Activated CD4-positive, alpha-beta T cell treated with anti-CD3 and anti-CD28 coated beads, Interleukin-10, Interleukin-2, amounts not matched to agents 100 ng/mL and 50 ng/mL, durations not matched to agents 16 hours and 8 hours (primary cell): ENCODE data around the gene ZFP62.

Experiments
- DNase-seq: peaks from one replicate; pipeline ENCODE4 v3.0.0-alpha.2; 2020

The ZFP62 gene

GRCh38 chr5:180809403-180810209 lies 51.5 kb downstream of the ZFP62 start:
- DNase-seq: peak; percentile 95

DNA sequence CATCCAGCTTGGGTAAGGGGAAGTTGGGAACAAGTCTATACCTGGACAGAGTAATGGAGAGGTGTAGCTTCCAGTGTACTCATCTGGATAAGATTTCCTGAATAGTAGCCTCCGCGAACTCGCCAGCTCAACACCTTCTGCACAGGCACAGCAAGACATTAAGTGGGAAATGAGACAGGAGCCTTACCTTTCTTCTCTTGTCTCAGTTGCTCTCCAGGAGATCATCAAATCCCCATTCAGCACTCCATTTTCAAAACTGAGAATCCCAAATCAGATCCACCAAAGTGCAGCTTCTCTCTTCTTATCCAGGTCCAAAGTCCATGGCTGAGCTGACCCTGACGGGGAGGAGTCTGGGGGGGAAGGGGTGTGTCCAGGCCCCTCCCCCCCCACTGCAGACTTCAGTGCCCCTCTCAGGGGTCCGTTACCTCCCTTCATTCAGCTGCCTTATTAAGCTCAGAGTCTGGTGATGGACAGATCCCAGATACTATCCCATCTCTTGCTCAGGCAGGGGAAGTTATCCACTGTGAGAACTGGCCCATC lies 52.5 kb downstream of the ZFP62 start:
- no peak for DNase-seq

DNA sequence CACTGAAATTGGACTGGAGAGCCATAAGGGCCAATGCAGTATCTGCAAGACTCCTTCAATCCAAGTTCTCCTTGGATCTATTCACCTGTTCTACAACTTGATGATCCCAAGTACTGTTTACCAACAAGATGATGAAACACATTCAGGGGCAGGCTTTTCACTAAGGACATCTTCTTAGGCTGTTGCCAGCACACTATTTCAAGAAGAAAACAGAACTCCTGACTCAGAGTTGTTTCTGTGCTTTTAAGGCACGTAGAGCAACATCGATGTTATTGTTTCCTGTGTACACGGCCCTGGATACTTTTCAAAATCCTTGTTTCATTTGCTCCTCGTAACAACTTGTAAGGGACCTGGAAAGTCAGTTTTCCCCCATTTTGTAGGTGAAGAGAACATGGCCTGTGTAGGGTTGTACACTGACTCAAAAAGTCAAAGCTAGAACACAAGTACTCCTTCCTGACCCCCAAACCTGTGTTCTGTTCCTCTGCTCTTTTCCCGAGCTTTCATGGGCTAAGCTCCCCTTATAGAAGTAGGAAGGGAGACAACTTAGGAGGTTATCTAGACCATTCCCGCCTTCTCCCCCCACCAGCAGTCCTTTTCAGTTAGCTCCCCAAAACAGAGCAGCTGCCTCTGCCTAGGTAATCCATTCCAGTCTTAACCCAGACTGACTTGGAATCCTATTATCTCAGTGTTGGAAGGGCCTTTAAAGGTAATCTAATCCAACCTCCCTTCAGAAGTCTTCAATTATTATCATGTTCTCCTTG lies 53.2 kb downstream of the ZFP62 start:
- DNase-seq: no peak

GRCh38 chr5:180807046-180807445 lies 54.0 kb downstream of the ZFP62 start:
- DNase-seq: no peak

DNA sequence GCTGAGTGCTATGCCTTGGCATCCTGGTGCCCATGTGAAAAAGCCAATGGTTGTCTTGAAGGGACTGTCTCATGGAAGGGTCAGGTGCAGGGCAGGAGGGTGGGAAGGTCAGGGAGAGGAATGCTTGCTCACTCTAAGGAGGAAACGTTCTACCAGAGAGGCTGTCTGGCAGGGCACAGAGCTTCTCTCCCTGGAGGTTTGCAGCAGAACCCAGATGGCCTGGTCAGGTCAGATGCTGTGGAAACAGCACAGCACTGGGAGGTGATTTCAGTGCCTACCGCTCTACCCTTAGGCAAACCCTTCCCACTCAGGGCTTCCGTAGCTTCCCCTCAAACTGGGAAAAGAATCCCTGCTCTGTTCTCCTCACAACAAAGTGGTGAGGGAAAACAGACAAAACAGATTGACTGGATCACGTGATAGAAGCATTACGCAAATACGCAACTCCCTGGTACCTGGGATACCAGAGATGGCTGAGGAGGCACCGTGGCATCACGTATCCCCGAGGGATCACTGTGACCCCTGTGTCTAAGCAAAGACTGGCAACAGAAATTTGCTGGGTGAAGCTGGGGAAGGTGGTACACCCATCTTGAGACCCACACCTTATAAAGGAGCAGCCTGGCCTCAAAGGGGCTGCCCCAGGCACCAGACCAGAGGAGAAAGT lies 54.6 kb downstream of the ZFP62 start:
- DNase-seq: no peak

DNA sequence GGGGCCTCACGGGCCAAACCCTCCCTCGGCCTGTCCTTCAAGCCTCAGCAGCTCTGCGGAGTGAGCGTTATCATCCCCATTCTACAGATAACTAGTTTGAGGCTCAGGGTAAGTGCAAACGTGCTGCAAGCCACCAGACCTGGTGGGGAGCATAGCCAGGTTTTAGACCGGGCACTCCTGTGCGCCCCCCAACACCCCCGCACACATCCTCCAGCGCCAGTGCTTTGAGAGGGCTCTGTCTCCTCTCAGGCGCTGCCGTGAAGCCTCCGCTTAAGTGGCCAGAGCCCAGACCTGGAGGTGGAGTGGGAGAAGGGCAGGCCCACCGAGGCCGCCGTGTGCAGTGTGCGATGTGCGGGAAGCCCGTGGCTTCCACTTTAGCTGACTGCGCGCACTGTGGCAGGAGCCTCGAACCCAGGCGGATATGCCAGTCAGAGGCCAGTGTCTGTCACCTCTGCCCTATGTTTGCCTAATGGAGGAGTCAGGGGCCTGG lies 56.9 kb downstream of the ZFP62 start:
- peak; percentile 61 for DNase-seq

DNA sequence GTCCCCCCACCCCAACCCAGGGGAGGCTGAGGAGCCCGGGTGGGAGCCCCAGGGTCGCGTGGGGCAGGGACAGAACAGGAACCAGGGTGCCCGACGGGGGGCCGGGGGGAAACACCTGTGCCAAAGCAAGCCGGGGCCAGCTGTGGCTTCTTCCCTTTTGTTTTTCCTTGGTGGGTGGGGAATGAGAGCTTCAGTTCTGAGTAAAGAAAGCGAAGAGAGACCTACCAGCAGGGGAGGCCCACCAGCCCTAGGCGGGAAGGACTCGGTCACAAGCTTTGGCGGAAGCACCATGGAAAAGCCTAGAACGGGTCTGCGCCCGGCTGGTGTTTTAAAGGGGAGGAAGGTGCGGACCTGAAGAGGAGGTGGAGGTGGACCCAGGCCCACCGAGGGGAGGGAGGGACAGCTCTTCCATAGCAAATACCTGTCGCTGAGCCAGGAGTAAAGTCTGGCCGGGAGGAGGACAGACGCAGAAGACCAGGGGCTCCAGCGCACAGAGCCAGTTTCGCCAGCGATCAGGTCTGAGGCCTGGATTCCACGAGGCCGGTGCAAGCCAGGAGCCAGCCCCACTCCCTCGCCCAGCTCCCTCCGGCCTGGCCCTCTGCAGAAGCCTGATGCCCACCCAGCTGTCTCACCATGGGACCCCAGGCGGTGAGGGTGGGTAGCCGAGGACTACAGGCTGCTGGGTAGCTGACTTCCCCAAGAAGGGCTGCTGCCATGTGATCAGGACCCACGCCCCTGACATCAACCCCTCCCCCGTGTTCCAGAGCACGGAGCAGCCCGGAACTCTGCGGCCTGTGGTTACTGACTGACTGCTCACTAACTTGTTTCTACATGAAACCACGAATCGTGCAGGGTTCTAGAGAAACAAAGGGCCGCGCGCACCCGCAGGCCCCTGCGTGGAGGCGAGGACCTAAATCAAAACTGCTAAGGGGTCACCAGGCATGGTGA lies 57.6 kb downstream of the ZFP62 start:
- DNase-seq: peak; percentile 95

- DNase-seq: peak; percentile 87
Observed at GRCh38 chr5:180802325-180803180, 58.5 kb downstream of the ZFP62 start, which contains the start of gene MGAT1. Gene MGAT1 (minus strand): TSS chr5:180802806. CDS start chr5:180792971, 9,835 bp downstream.

DNA sequence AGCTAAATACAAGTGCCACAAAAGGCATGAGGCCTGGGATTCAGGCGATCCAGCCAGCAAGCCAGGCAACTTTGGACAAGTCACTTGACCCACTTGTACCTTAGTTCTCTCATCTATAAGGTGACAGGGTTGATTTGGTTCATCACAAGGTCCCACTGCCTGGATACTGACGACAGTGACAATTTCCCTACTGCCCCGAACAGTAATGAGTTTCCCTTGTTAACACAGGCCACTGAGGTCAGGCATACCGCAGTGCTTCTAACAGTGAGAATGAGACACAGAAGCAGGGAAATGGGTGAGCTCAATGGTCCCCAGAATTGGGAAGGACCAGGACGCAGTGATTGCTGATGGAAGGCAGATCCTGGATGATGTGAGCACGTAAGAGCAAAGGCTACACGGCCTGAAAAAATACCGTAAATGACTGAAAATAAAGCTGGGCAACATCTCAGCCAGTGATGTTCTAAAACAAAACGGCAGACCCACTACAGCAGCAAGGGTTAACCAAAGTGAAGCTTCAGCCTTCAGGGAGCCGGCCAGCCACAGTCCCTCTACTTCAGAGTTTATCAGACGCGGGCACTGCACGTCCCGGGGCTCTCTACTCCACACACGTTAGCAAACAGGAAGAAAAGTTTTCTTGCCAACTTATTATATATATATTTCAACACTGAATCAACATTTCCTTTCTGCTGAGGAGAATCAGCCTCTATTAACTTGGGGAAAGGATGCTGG lies 59.3 kb downstream of the ZFP62 start:
- DNase-seq: no peak

DNA sequence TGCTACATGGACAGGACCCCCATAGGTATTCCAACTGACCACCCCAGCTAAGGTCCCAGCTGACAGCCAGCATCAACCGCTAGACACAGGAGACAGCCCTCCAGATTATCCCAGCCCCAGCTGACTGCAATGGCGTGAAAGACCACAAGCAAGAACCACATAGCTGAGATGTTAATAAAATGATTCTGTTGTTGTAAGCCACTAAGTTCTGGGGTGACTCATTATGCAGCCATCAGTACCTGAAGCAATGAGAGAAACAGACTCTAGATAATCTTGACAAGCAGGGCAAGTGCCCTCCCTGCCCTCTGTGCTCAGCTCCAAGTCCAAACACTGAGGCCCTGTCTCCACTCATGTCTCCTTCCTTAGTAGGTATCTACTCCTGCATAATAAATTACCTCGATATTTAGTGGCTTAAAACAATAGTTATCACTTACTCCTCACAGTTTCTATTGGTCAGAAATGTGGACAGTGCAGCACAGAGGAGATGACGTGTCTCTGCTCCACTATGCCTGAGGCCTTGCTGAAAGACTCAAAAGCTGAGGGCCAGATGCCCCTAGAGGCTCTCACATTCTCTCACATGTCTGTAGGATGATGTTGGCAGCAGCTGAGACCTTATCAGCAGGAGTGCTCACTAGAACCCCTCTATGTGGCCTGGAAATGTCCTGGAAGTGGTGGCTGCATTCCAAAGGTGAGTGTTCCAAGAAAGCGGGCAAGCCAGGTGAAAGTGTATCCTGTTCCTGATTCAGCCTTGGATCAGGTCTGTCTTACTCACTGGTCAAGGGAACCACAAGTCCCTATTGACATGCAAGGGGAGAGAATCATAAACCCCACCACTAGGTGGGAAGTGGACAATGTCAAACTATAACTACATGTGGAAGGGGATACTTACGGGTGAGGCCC lies 60.9 kb downstream of the ZFP62 start:
- DNase-seq: peak; percentile 44

GRCh38 chr5:180799194-180799593 lies 61.9 kb downstream of the ZFP62 start:
- DNase-seq: no peak

GRCh38 chr5:180798193-180798592 lies 62.9 kb downstream of the ZFP62 start:
- DNase-seq: no peak
